Peyer's patch (tissue), 4 donors: ENCODE measurements around the gene NGB.

Experiments used
- POLR2A ChIP-seq, 2 donors: fragments of 450-650 bp; IDR thresholded peaks; one replicate each; pipeline ENCODE4 v1.5.1; 2017; ENCODE audit warnings: antibody characterized with exemption in 2 of 2, mild to moderate bottlenecking in 2 of 2, moderate library complexity in 2 of 2
- TF ChIP-seq, protein P1 (sequence below), 6 experiments: fragments of 450-650 bp in 4 of 6; fragments of 200-600 bp in 2 of 6; sonication (generic) in 1 of 6; IDR thresholded peaks; one replicate each; pipeline ENCODE4 v1.5.1; 2017 to 2019; ENCODE audit warnings: antibody characterized with exemption in 6 of 6, mild to moderate bottlenecking in 3 of 6, moderate library complexity in 1 of 6

DNA sequence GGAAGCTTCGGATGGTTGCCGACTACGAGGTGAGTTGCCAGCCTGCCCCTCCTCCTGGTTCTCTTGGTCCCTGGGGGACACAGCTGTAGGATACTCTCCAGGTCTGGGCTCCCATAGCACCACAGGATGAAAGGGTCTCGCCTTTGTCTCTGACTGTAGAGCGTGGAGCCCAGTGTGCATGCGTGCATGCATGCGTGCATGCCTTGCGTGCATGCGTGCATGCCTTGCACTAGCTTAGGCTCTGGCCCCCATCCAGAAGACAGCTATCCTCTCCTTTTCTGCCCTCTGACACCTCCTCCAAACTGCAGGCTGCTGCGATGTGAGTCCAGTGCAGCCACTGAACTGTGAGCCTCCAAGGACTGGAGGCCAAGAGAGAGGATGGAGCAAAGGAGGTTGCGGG is 19.1 kb downstream of the NGB start:
- no peak for TF ChIP-seq POLR2A (IDR thresholded peaks at IDR 0.05)
- TF ChIP-seq, protein P1, sequence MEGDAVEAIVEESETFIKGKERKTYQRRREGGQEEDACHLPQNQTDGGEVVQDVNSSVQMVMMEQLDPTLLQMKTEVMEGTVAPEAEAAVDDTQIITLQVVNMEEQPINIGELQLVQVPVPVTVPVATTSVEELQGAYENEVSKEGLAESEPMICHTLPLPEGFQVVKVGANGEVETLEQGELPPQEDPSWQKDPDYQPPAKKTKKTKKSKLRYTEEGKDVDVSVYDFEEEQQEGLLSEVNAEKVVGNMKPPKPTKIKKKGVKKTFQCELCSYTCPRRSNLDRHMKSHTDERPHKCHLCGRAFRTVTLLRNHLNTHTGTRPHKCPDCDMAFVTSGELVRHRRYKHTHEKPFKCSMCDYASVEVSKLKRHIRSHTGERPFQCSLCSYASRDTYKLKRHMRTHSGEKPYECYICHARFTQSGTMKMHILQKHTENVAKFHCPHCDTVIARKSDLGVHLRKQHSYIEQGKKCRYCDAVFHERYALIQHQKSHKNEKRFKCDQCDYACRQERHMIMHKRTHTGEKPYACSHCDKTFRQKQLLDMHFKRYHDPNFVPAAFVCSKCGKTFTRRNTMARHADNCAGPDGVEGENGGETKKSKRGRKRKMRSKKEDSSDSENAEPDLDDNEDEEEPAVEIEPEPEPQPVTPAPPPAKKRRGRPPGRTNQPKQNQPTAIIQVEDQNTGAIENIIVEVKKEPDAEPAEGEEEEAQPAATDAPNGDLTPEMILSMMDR (IDR thresholded peaks at IDR 0.05), result no peak
